Tibial artery (tissue), 4 donors: ENCODE measurements around the gene NFIB.

Experiments
- DNase-seq, 2 donors: peaks; one replicate each; pipeline ENCODE4 v3.0.0-alpha.2; 2019
- H3K27ac ChIP-seq, 2 donors: fragments of 200-600 bp; sonication (generic) in 1 of 2; 1 replicate in 1 of 2; 2 replicates in 1 of 2; pipeline ENCODE4 v1.5.1; 2018 to 2019; ENCODE audit warnings: mild to moderate bottlenecking in 1 of 2
- H3K27me3 ChIP-seq, 2 donors: fragments of 200-600 bp; sonication (generic) in 1 of 2; one replicate each; pipeline versions ENCODE4 v1.5.1 to v1.6.0; 2016 to 2019
- H3K36me3 ChIP-seq, 3 donors: fragments of 200-600 bp; sonication (generic) in 2 of 3; one replicate each; pipeline ENCODE4 v1.5.1; 2016 to 2019; ENCODE audit warnings: mild to moderate bottlenecking in 2 of 3
- H3K4me1 ChIP-seq, 4 donors: fragments of 200-600 bp; sonication (generic) in 2 of 4; 1 replicate in 3 of 4; 2 replicates in 1 of 4; pipeline ENCODE4 v1.5.1; 2016 to 2019
- H3K4me3 ChIP-seq, 2 donors: fragments of 200-600 bp; sonication (generic) in 1 of 2; 1 replicate in 1 of 2; 2 replicates in 1 of 2; pipeline ENCODE4 v1.5.1; 2018 to 2019; ENCODE audit warnings: mild to moderate bottlenecking in 2 of 2
- H3K9me3 ChIP-seq, 3 donors: fragments of 200-600 bp; sonication (generic) in 1 of 3; one replicate each; pipeline ENCODE4 v1.5.1; 2016 to 2019
- CTCF ChIP-seq, 2 experiments: fragments of 200-600 bp in 1 of 2; fragments of 450-650 bp in 1 of 2; IDR thresholded peaks; one replicate each; pipeline ENCODE4 v1.5.1; 2017 to 2019; ENCODE audit warnings: antibody characterized with exemption in 2 of 2, mild to moderate bottlenecking in 1 of 2, moderate library complexity in 1 of 2
- intact Hi-C: fragments of 100-400 bp; cut with DNase I; formaldehyde crosslinking; loops from one replicate; pipeline ENCODE4 v1.15.0; 2023; ENCODE audit warnings: low total_unique reads

NFIB gene

GRCh38 chr9:14141699-14142098 lies 172.2 kb downstream of the NFIB start:
- Histone ChIP-seq H3K9me3 (no peaks in the 10 kb centered on the region), H3K27ac (no peak overlapping the region), H3K4me1 (peaks cover 0 to 2% (median 0%) of the 10 kb centered on the region in 4 donors), H3K4me3 (no peak overlapping the region), H3K27me3 (no peaks in the 10 kb centered on the region), H3K36me3 (peaks cover 0 to 13% (median 7%) of the 10 kb centered on the region in 3 donors)
- no peak for TF ChIP-seq CTCF (IDR thresholded peaks at IDR 0.05)
- intact Hi-C loops = no loop called here
- DNase-seq = no peak

- TF ChIP-seq CTCF (IDR thresholded peaks at IDR 0.05) = no peak
- intact Hi-C loops = no loop called here
- H3K4me1 ChIP-seq = peaks cover 0 to 2% (median 0%) of the 10 kb centered on the region in 4 donors
- no peaks in the 10 kb centered on the region for H3K9me3 ChIP-seq
- H3K27me3 ChIP-seq = no peaks in the 10 kb centered on the region
- DNase-seq = no peak
- no peak overlapping the region for H3K4me3 ChIP-seq
- no peak overlapping the region for H3K27ac ChIP-seq
- peaks cover 0 to 3% (median 0%) of the 10 kb centered on the region in 3 donors for H3K36me3 ChIP-seq
Observed at GRCh38 chr9:14140096-14140697, 173.7 kb downstream of the NFIB start.

GRCh38 chr9:14139287-14139686 lies 174.7 kb downstream of the NFIB start:
- no peak for TF ChIP-seq CTCF (IDR thresholded peaks at IDR 0.05)
- Histone ChIP-seq H3K9me3 (no peaks in the 10 kb centered on the region), H3K27me3 (no peaks in the 10 kb centered on the region), H3K4me1 (peaks cover 0 to 2% (median 0%) of the 10 kb centered on the region in 4 donors), H3K36me3 (no peaks in the 10 kb centered on the region), H3K4me3 (no peak overlapping the region), H3K27ac (no peak overlapping the region)
- no peak for DNase-seq
- intact Hi-C loops = no loop called here

GRCh38 chr9:14136646-14137370 lies 177.1 kb downstream of the NFIB start:
- Histone ChIP-seq H3K36me3 (no peaks in the 10 kb centered on the region), H3K4me3 (no peak overlapping the region), H3K27me3 (no peaks in the 10 kb centered on the region), H3K9me3 (no peaks in the 10 kb centered on the region), H3K27ac (no peak overlapping the region), H3K4me1 (peaks cover 0 to 17% (median 8%) of the 10 kb centered on the region in 4 donors)
- intact Hi-C loops = no loop called here
- no peak for DNase-seq
- no peak for TF ChIP-seq CTCF (IDR thresholded peaks at IDR 0.05)

- Histone ChIP-seq H3K4me1 (peaks cover 0 to 17% (median 8%) of the 10 kb centered on the region in 4 donors), H3K4me3 (no peak overlapping the region), H3K27me3 (no peaks in the 10 kb centered on the region), H3K9me3 (no peaks in the 10 kb centered on the region), H3K36me3 (no peaks in the 10 kb centered on the region), H3K27ac (no peak overlapping the region)
- intact Hi-C loops = no loop called here
- TF ChIP-seq CTCF (IDR thresholded peaks at IDR 0.05) = no peak
- no peak for DNase-seq
Observed at GRCh38 chr9:14136047-14136635, 177.8 kb downstream of the NFIB start.
